ENCODE results near the gene CES3. TPM values are rescaled to one million over a fixed set of nuclear protein-coding genes. Genes with fewer than 3 reads are reported as not detected.

CES3 gene
- total RNA-seq, 1 experiment from 2014 or later = 3.7 TPM

GRCh38 chr16:67009158-67009557, 48.1 kb downstream of the CES3 start:
- Histone ChIP-seq H3K4me1 (ENCODE audit: insufficient read depth, low read length) (no peaks in the 10 kb centered on the region), H2BK120ac (ENCODE audit: low read depth, low read length, poor library complexity, severe bottlenecking) (no peak overlapping the region), H4K8ac (replicated peaks; ENCODE audit: insufficient read length, low read depth, low read length) (no peak overlapping the region), H2BK12ac (ENCODE audit: insufficient read length, low read depth, low read length) (no peak overlapping the region), H3K79me1 (ENCODE audit: insufficient read depth, low read depth, low read length, poor library complexity, severe bottlenecking) (no peaks in the 10 kb centered on the region), H3K27me3 (ENCODE audit: insufficient read depth, low read length) (peaks cover 5% of the 10 kb centered on the region; the same call in 1 of the 2 replicates), H3K23me2 (ENCODE audit: insufficient read length, low read depth, low read length, poor library complexity, severe bottlenecking) (peaks cover 6% of the 10 kb centered on the region), H2AK5ac (ENCODE audit: insufficient read length, low read length) (no peak overlapping the region), H3K9ac (ENCODE audit: extremely low read depth, insufficient read length, low read length) (no peak overlapping the region), H4K91ac (ENCODE audit: insufficient read length, low read depth, low read length) (no peak overlapping the region), H3K4ac (ENCODE audit: low read depth, low read length) (no peak overlapping the region), H4K20me1 (ENCODE audit: control insufficient read depth, insufficient read depth, insufficient read length) (no peaks in the 10 kb centered on the region), H3K23ac (ENCODE audit: insufficient read length, low read depth, low read length) (no peak overlapping the region), H3K14ac (ENCODE audit: insufficient read depth, low read length) (no peak overlapping the region; the same call in 1 of the 2 replicates), H2BK20ac (ENCODE audit: low read depth, low read length, poor library complexity, severe bottlenecking) (no peak overlapping the region), H2BK15ac (ENCODE audit: low read depth, low read length) (no peak overlapping the region), H2BK5ac (ENCODE audit: insufficient read length, low read length) (no peak overlapping the region), H2AFZ (ENCODE audit: low read length) (no peak overlapping the region), H3K9me3 (ENCODE audit: control insufficient read depth, low read depth, low read length) (no peaks in the 10 kb centered on the region), H3K56ac (ENCODE audit: insufficient read length, low read depth, low read length) (no peak overlapping the region), H3K4me2 (ENCODE audit: insufficient read depth, insufficient read length, low read length) (no peak overlapping the region), H3K18ac (ENCODE audit: insufficient read length, low read depth, low read length) (no peak overlapping the region), H3T11ph (ENCODE audit: low read length) (no peak overlapping the region), H3K27ac (ENCODE audit: insufficient read length, low read depth, low read length) (no peak overlapping the region), H3K79me2 (ENCODE audit: insufficient read depth, low read length) (no peaks in the 10 kb centered on the region), H4K5ac (ENCODE audit: insufficient read length, low read depth, low read length) (no peak overlapping the region)
- Mint-ChIP-seq H3K9me3 (no peaks in the 10 kb centered on the region), H3K4me3 (no peak overlapping the region), H3K36me3 (ENCODE audit: insufficient read depth in 1 of 3, low read depth in 3 of 3) (no peaks in the 10 kb centered on the region), H3K4me1 (peaks cover 3 to 8% of the 10 kb centered on the region in 2 experiments; a peak in 1 of 4 replicates), H3K27me3 (ENCODE audit: low read depth) (peaks cover 49% of the 10 kb centered on the region), H3K27ac (no peak overlapping the region)
- WGBS (ENCODE audit: extremely low coverage, insufficient read length, low lambda C conversion rate) = no CpG with 5 or more reads among the region's 1 CpG
- TF ChIP-seq, protein P1, sequence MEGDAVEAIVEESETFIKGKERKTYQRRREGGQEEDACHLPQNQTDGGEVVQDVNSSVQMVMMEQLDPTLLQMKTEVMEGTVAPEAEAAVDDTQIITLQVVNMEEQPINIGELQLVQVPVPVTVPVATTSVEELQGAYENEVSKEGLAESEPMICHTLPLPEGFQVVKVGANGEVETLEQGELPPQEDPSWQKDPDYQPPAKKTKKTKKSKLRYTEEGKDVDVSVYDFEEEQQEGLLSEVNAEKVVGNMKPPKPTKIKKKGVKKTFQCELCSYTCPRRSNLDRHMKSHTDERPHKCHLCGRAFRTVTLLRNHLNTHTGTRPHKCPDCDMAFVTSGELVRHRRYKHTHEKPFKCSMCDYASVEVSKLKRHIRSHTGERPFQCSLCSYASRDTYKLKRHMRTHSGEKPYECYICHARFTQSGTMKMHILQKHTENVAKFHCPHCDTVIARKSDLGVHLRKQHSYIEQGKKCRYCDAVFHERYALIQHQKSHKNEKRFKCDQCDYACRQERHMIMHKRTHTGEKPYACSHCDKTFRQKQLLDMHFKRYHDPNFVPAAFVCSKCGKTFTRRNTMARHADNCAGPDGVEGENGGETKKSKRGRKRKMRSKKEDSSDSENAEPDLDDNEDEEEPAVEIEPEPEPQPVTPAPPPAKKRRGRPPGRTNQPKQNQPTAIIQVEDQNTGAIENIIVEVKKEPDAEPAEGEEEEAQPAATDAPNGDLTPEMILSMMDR (conservative IDR thresholded peaks at IDR 0.05) = no peak
- DNase-seq = no peak

Data from H9 (cell line).